NCI-H1105 (cell line): ENCODE measurements around the gene FGF21.
"Not testable (repeated sequence)": the region's sequence is repeated elsewhere in the genome, so short reads cannot be mapped to it uniquely, and the experiment has no call there.

Experiments
- DNase-seq: peaks from one replicate; lab custom pipeline; 2025; lab: John Stamatoyannopoulos, UW

The FGF21 gene

GRCh38 chr19:48787331-48787730, 32.0 kb downstream of the FGF21 start:
- DNase-seq, result not testable (repeated sequence)

GRCh38 chr19:48793271-48793670, 37.9 kb downstream of the FGF21 start:
- DNase-seq, result no peak

DNA sequence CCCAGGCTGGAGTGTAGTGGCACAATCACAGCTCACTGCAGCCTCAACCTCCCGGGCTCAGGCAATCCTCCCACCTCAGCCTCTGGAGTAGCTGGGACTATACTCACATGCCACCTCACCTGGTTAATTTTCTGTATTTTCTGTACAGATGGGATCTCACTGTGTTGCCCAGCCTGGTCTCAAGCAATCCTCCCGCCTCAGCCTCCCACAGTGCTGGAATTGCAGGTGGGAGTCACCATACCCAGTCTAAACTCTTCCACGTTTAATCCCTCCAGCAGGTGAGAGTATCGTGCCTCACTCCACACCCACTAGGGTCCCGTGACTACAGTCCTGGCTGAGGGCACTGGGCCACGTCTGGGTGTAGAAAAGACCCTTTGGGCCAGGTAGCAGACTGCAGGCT, 39.0 kb downstream of the FGF21 start:
- DNase-seq, result no peak

DNA sequence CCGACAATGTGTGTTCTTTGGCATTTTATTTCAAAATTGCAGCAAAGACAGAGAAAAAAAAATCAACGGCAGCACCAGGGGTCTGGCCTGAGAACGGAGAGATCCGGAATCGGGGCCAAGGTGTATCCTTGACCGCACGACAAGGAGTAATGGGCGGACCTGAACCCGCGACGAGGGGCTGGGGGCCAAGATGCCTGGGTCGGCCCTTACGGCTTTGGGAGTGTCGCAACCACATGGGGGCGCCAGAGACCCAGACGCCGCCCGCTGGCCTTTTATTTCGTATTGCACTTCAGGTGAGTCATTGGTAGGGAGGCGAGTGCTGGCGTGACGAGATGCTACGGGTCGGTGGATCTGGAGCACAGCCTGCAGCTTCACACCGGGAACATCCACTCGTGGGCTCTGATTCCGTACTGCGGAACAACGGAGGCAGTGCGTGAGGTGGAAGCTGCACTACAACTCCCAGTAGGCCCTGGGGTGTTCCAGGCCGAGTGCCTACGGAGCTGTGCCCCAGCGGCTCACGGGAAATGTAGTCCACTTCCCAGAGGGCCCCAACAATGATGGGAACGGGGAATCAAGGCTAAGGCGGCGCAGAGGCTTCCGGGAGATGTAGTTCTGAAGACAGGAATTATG, 39.8 kb downstream of the FGF21 start:
- DNase-seq, result peak; percentile 94

GRCh38 chr19:48795685-48796070, 40.4 kb downstream of the FGF21 start:
- DNase-seq, result no peak

GRCh38 chr19:48796298-48797083, 41.2 kb downstream of the FGF21 start:
- DNase-seq, result no peak

GRCh38 chr19:48797103-48797502, 41.8 kb downstream of the FGF21 start:
- no peak for DNase-seq

DNA sequence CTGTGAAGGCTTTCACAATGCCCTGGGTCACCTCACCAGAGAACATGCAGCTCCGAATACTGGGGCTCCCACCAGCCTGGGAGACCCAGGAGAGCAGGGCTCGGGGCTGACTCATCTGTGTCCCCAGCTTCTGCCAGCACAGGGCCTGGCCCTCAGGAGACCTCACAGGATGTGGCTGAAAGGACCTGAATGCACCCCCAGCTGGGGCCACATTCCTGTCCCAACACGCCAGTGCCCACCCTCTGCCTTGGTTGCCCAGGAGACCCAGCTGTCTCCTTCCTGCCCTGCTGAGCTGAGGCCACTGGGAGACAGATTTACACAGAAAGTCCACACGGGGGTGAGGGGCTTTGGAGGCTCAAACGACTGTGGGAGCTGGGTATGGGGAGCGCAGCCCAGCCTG, 43.6 kb downstream of the FGF21 start:
- no peak for DNase-seq

- DNase-seq, result no peak
Measured at GRCh38 chr19:48799358-48800300, 44.3 kb downstream of the FGF21 start.

- no peak for DNase-seq
Measured at GRCh38 chr19:48802623-48803022, 47.3 kb downstream of the FGF21 start.

DNA sequence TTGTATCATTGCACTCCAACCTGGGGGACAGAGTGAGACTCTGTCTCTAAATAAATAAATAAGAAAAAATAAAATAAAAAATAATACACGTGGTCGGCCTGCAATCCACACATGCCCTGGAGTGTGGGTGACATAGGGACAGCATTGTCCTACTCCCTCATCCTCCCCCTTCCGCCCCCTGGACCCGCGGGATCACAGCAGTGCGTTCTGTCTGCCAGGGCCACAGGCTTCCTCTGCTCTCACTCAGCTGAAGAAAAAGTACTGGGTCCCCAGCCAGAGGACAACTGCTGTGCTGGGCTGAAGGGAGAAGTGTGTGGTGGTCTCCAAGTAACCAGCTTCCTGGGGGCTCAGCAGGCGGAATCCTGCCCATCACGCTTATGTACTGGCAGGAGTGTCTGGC, 49.2 kb downstream of the FGF21 start:
- DNase-seq, result no peak

GRCh38 chr19:48805452-48805851, 50.1 kb downstream of the FGF21 start:
- DNase-seq, result no peak

DNA sequence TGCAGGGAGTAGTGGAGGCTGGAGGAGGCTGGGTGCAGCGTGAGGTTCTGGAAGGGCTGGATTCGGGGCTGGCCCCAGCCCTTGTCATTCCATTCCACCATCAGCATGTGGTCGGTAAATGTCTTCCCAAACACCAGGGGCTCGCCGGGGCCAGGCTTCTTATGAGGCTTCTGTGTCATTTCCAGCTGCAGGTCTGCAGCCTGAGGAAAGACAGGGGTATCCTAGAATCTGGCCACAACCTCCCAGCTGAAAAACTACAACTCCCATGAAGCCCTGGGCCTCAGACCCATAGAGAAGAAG, 51.1 kb downstream of the FGF21 start:
- no peak for DNase-seq

DNA sequence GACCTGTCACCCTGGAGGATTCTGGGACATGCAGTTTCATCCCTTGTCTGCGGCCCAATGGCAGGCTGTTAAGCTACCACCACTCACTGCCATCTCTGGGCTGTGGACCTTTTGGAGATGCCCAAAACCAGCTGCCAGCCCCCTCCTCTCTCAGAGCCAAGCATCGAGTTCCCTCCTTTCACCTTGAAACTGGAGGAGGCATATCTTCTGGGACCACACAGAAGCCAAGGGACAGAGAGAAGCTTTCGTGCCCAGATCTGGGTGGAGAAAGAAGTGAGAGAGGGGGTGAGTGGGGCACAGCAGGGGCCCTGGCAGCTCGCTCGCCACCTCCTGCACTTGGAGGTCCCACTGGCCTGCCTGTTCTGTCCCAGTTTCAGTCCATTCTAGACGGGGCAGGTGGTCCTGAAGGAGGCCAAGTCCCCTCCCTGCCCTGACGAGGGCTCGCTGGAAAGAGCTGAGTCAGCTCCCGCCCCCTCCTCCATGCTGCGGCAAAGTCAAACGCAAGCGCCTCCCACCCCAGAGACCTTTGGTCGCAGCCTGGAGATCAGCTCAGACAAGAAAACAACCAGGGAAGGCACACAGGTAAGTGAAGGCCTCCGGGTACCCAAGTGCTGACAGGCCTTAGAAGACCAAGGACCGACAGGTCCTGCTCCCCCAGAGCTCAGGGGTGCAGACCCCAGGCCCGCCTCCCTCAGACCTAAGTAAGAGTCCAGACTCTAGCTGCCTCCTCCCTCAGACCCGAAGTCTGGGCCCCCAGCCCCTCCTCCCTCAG, 51.7 kb downstream of the FGF21 start:
- no peak for DNase-seq

GRCh38 chr19:48807590-48808308, 52.4 kb downstream of the FGF21 start:
- no peak for DNase-seq
